ENCODE data around the gene NEK3.
"Not testable (repeated sequence)": the region's sequence is repeated elsewhere in the genome, so short reads cannot be mapped to it uniquely, and the experiment has no call there.

Gene NEK3

DNA sequence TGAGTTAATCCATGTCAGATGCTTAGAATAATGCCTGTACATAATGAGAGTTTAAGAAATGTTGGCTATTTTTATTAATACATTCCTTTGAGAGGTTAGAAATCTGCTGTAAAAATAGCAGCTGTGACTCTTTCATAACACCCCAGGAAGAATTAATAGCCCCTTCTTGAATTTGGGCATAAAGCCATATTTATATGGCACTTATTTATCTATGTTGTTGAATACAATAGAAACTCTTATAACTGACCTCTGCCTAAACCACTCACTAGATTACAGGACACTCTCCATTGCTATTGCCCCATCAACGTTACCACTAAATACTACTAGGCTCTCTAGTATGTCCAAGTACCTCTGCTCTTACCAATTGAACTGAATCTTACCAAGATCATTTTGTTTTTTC lies 46.8 kb downstream of the NEK3 start:
- no peak overlapping the region for H3K27ac ChIP-seq
- TF ChIP-seq, protein P1, sequence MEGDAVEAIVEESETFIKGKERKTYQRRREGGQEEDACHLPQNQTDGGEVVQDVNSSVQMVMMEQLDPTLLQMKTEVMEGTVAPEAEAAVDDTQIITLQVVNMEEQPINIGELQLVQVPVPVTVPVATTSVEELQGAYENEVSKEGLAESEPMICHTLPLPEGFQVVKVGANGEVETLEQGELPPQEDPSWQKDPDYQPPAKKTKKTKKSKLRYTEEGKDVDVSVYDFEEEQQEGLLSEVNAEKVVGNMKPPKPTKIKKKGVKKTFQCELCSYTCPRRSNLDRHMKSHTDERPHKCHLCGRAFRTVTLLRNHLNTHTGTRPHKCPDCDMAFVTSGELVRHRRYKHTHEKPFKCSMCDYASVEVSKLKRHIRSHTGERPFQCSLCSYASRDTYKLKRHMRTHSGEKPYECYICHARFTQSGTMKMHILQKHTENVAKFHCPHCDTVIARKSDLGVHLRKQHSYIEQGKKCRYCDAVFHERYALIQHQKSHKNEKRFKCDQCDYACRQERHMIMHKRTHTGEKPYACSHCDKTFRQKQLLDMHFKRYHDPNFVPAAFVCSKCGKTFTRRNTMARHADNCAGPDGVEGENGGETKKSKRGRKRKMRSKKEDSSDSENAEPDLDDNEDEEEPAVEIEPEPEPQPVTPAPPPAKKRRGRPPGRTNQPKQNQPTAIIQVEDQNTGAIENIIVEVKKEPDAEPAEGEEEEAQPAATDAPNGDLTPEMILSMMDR (IDR thresholded peaks at IDR 0.05): no peak
- TF ChIP-seq ZFX (IDR thresholded peaks at IDR 0.05; ENCODE audit: borderline replicate concordance): no peak

DNA sequence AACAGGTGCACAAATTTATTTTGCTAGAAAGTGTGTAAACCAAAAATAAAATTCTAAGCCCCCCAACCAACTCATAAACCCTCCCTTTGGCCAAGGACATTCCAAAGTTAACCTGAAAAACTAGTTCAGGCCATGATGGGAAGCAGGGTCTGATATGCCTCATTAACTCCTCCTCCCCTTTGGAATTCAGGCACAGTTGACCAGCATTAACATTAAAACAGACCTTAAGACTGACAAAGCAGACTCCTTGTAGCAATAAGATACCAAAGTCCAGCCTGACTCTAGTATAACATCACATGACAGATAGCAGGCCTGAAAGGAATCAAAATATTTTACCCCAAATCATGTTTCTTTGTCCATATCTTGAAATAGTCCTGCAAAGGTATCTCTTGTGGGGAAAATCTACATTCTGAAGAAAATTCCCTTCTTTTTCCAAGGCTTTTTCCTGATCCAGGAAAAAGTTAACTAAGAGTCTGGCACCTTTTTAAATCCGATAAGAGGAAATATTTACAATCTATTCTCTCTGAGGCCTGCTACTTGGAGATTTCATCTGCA lies 50.2 kb downstream of the NEK3 start:
- no peak overlapping the region for H3K27ac ChIP-seq
- no peak for TF ChIP-seq ZFX (IDR thresholded peaks at IDR 0.05; ENCODE audit: borderline replicate concordance)
- TF ChIP-seq, protein P1 (IDR thresholded peaks at IDR 0.05): no peak

DNA sequence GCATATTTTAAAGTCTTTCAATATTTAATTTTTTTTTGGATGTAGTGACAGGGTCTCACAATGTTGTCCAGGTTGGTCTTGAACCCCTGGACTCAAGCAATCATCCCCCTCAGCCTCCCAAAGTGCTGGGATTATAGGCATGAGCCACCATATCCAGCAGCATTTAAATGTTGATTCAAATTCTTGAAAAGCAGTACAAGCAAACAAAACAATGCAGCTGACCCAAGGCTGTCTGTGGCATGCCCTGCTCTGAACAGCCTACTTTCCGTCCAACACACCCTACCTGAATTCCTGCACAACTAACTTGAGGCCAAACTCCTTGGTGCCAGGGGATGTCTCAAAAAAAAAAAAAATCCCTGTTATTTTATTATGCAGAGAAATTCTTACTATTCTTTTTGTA lies 53.6 kb downstream of the NEK3 start:
- TF ChIP-seq, protein P1 (IDR thresholded peaks at IDR 0.05): no peak
- no peak for TF ChIP-seq ZFX (IDR thresholded peaks at IDR 0.05; ENCODE audit: borderline replicate concordance)
- H3K27ac ChIP-seq: no peak overlapping the region

DNA sequence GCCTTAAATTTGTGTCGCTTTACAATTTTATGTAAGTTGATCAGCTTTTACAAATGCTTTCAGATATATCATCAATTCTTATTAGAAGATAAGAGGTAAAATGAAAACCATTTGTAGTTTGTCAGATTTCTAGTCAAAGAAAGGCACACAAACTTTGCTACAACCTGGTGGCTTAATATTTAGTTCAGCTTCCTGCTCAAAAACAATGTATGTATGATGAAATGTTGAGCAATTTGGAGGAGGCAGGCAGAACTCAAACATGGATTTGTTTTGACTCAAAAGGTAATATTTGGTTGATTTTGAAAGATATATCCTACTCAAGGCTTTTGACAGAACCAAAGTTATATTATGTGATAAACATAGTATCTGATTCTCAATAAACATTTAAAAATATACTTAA lies 54.8 kb downstream of the NEK3 start:
- H3K27ac ChIP-seq: no peak overlapping the region
- TF ChIP-seq, protein P1 (IDR thresholded peaks at IDR 0.05): no peak
- no peak for TF ChIP-seq ZFX (IDR thresholded peaks at IDR 0.05; ENCODE audit: borderline replicate concordance)

DNA sequence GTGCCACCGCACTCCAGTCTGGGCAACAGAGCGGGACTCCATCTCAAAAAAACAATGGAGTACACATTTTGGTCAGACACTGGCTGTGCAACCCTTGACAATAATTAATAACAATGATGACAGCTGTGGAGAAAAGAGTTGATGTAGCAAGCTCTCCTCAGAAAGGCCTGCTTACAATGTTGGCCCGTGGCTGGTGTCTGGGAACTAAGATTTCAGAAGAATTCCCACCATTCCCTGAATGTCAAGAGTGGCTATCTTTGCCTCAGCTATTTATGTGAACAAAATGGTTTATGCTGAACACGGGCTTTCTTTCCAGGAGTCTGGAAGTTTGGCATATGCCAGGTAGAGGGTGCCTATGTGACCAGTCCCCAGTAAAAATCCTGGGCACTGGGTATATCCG lies 56.0 kb downstream of the NEK3 start:
- TF ChIP-seq, protein P1 (IDR thresholded peaks at IDR 0.05): no peak
- TF ChIP-seq ZFX (IDR thresholded peaks at IDR 0.05; ENCODE audit: borderline replicate concordance): no peak
- no peak overlapping the region for H3K27ac ChIP-seq

DNA sequence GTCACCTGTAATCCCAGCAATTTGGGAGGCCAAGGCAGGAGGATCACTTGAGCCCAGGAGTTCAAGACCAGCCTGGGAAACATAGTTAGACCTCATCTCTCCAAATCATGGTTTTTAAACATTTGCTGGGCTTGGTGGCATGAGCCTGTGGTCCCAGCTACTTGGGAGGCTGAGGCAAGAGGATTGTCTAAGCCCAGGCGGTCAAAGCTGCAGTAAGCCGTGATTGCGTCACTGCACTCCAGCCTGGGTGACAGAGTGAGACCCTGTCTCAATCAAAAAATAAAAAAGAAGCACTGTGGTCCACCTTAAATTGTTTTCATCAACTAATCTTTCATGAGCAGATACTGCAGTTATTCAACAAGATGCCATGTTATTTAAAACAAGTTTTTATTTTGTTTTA lies 57.0 kb downstream of the NEK3 start:
- not testable (repeated sequence) for H3K27ac ChIP-seq

DNA sequence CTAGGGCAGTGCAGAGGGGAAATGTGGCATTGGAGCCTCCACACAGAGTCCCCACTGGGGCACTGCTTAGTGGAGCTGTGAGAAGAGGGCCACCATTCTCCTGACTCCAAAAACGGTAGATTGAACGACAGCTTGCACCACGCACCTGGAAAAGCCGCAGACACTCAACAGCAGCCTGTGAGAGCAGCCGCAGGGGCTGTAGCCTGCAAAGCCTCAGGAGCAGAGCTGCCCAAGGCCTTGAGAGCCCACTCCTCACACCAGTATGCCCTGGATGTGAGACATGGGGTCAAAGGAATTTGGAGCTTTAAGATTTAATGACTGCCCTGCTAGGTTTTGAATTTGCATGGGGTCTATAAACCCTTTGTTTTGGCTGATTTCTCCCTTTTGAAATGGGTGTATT lies 62.2 kb downstream of the NEK3 start:
- TF ChIP-seq ZFX (IDR thresholded peaks at IDR 0.05; ENCODE audit: borderline replicate concordance): no peak
- TF ChIP-seq, protein P1 (IDR thresholded peaks at IDR 0.05): no peak
- no peak overlapping the region for H3K27ac ChIP-seq

DNA sequence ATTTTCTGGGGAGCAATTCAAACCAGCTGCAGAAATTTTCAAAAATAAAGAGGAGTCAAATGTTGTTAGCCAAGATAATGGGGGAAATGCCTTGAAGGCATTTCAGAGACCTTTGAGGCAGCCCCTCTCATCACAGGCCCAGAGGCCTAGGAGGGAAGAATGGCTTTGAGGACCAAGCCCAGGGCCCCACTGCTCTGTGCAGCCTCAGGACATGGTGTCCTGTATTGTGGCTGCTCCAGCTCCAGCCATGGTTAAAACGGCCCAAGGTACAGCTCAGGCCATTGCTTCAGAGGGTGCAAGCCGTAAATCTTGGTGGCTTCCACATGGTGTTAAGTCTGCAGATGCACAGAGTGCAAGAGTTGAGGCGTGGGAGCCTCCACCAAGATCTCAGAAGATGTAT lies 62.6 kb downstream of the NEK3 start:
- no peak for TF ChIP-seq ZFX (IDR thresholded peaks at IDR 0.05; ENCODE audit: borderline replicate concordance)
- TF ChIP-seq, protein P1 (IDR thresholded peaks at IDR 0.05): no peak
- no peak overlapping the region for H3K27ac ChIP-seq

Measured in 22Rv1 (cell line).